Upper lobe of left lung (tissue), 6 donors: ENCODE results near the gene ZSWIM8. TPM values are rescaled to one million over a fixed set of nuclear protein-coding genes. Genes with fewer than 3 reads are reported as not detected.
"Not testable (repeated sequence)": the region's sequence is repeated elsewhere in the genome, so short reads cannot be mapped to it uniquely, and the experiment has no call there.

Experiments
- ATAC-seq, 2 donors: fragments of 200-7000 bp; cut with Tn5 transposase; one replicate each; pipeline ENCODE4 v1.9.1; 2022; ENCODE audit warnings: mild to moderate bottlenecking in 2 of 2, moderate library complexity in 2 of 2; ENCODE audit not compliant: low FRiP score in 2 of 2
- DNase-seq, 2 donors: peaks; one replicate each; pipeline ENCODE4 v3.0.0-alpha.2; 2019 to 2020
- H3K27ac ChIP-seq, 4 donors: fragments of 200-600 bp; sonication (generic); one replicate each; pipeline ENCODE4 v1.5.1; 2016 to 2019
- H3K27me3 ChIP-seq, 4 donors: fragments of 200-600 bp; sonication (generic); one replicate each; pipeline ENCODE4 v1.5.1; 2017 to 2019
- H3K36me3 ChIP-seq, 4 donors: fragments of 200-600 bp; sonication (generic); one replicate each; pipeline ENCODE4 v1.5.1; 2016 to 2019
- H3K4me1 ChIP-seq, 4 donors: fragments of 200-600 bp; sonication (generic); one replicate each; pipeline ENCODE4 v1.5.1; 2018 to 2019
- H3K4me3 ChIP-seq, 4 donors: fragments of 200-600 bp; sonication (generic); one replicate each; pipeline ENCODE4 v1.5.1; 2017 to 2019; ENCODE audit warnings: mild to moderate bottlenecking in 2 of 4, moderate library complexity in 1 of 4
- H3K9me3 ChIP-seq, 4 donors: fragments of 200-600 bp; sonication (generic); one replicate each; pipeline ENCODE4 v1.5.1; 2018 to 2019
- CTCF ChIP-seq, 6 experiments: fragments of 450-650 bp in 4 of 6; fragments of 200-600 bp in 2 of 6; sonication (generic) in 2 of 6; IDR thresholded peaks; one replicate each; pipeline ENCODE4 v1.5.1; 2016 to 2019; ENCODE audit warnings: antibody characterized with exemption in 6 of 6
- EP300 ChIP-seq, 4 donors: sonication (generic); formaldehyde crosslinking; IDR thresholded peaks; one replicate each; pipeline ENCODE4 v1.5.1; 2017; ENCODE audit warnings: antibody characterized with exemption in 4 of 4, control low read depth in 2 of 4
- POLR2A ChIP-seq, 4 donors: fragments of 450-650 bp; IDR thresholded peaks; one replicate each; pipeline ENCODE4 v1.5.1; 2016 to 2017; ENCODE audit warnings: antibody characterized with exemption in 4 of 4, mild to moderate bottlenecking in 2 of 4
- POLR2AphosphoS5 ChIP-seq, 2 donors: sonication (generic); formaldehyde crosslinking; IDR thresholded peaks; one replicate each; pipeline ENCODE4 v1.5.1; 2017; ENCODE audit warnings: antibody characterized with exemption in 2 of 2
- WGBS, 2 donors: methylation state at CpG; one replicate each; pipeline ENCODE4 v1.1.5; 2017 to 2018; 5-methylcytosine and 5-hydroxymethylcytosine counted together
- total RNA-seq, 6 donors: library from RNA; depleted of rRNA in 4 of 6; stranded (reverse); fragments of >200 nt in 4 of 6; gene quantifications; one replicate each; pipeline versions ENCODE4 v1.1.0 to v1.2.1, GENCODE V29; 2016 to 2021
- donor health status: DM: no; HTN: no; CAD: no; lungs with moderate emphysema.
- donor health status: DM: no; HTN: yes; CAD: no; lungs with severe emphysema.

The ZSWIM8 gene
- 100 to 1,000 TPM in 4 of 6 donors, 10 to 100 TPM in 2; 54.9 to 202 (median 109) TPM for total RNA-seq

GRCh38 chr10:73785211-73785720, at the start of gene ZSWIM8:
Gene ZSWIM8 (plus strand): TSS chr10:73785606. CDS start chr10:73785879, 273 bp downstream.
- Histone ChIP-seq H3K27me3 (no peaks in the 10 kb centered on the region), H3K4me1 (peaks cover 46 to 58% (median 50%) of the 10 kb centered on the region in 4 donors), H3K9me3 (no peaks in the 10 kb centered on the region), H3K36me3 (peaks cover 12 to 18% (median 16%) of the 10 kb centered on the region in 4 donors), H3K27ac (peak within 1 kb of the TSS; percentile 90 to 96 (median 92)), H3K4me3 (peak within 1 kb of the TSS; percentile 70 to 99 (median 85))
- peak in 3 of 4 donors; percentile 70 to 86 (median 74) for TF ChIP-seq POLR2A (IDR thresholded peaks at IDR 0.05)
- TF ChIP-seq EP300 (IDR thresholded peaks at IDR 0.05): peak in 1 of 4 donors; percentile 34
- peak in 1 of 6 experiments; percentile 31 for TF ChIP-seq CTCF (IDR thresholded peaks at IDR 0.05)
- peak; percentile 77 to 93 for TF ChIP-seq POLR2AphosphoS5 (IDR thresholded peaks at IDR 0.05)
- DNase-seq (peak; percentile 93 to 96), ATAC-seq (peak; percentile 95)
- 0% methylated on average over 23 to 25 of the region's 36 CpGs for WGBS, 2 donors

- peaks cover 14 to 29% (median 20%) of the 10 kb centered on the region in 4 donors for H3K4me1 ChIP-seq
- WGBS, 2 donors: 94 to 99% methylated on average over 7 to 17 of the region's 18 CpGs
Measured at GRCh38 chr10:73740501-73741254, 44.7 kb upstream of the ZSWIM8 start.

GRCh38 chr10:73742454-73742734, 43.0 kb upstream of the ZSWIM8 start:
- 91 to 96% methylated on average over 5 of the region's 5 CpGs for whole genome bisulfite sequencing, 2 donors
- H3K4me3 ChIP-seq: no peak overlapping the region
- no peak overlapping the region for H3K27ac ChIP-seq
- no peaks in the 10 kb centered on the region for H3K9me3 ChIP-seq
- H3K27me3 ChIP-seq: no peaks in the 10 kb centered on the region
- no peak for ATAC-seq
- TF ChIP-seq POLR2A (IDR thresholded peaks at IDR 0.05) (no peak), CTCF (IDR thresholded peaks at IDR 0.05) (no peak)
- peaks cover 0 to 25% (median 8%) of the 10 kb centered on the region in 4 donors for H3K36me3 ChIP-seq
- DNase-seq: no peak
- peaks cover 21 to 38% (median 32%) of the 10 kb centered on the region in 4 donors for H3K4me1 ChIP-seq

More at GRCh38 chr10:73740501-73741254, 44.7 kb upstream of the ZSWIM8 start:
- not testable (repeated sequence) for H3K27me3 ChIP-seq, ATAC-seq, H3K9me3 ChIP-seq, H3K4me3 ChIP-seq, H3K27ac ChIP-seq
- peaks cover 0 to 24% (median 6%) of the 10 kb centered on the region in 4 donors for H3K36me3 ChIP-seq
- DNase-seq: peak in 1 of 2 donors; percentile 41

- no peak for ATAC-seq
- 35 to 42% methylated on average over 6 of the region's 6 CpGs for WGBS, 2 donors
- Histone ChIP-seq H3K27me3 (no peaks in the 10 kb centered on the region), H3K36me3 (peaks cover 8 to 30% (median 14%) of the 10 kb centered on the region in 4 donors), H3K27ac (peak overlapping the region; percentile 89 to 93 (median 92)), H3K9me3 (no peaks in the 10 kb centered on the region), H3K4me3 (peak overlapping the region; percentile 53 to 92 (median 74)), H3K4me1 (peaks cover 21 to 40% (median 35%) of the 10 kb centered on the region in 4 donors)
- DNase-seq: no peak
- TF ChIP-seq POLR2A (IDR thresholded peaks at IDR 0.05) (no peak), POLR2AphosphoS5 (IDR thresholded peaks at IDR 0.05) (no peak), CTCF (IDR thresholded peaks at IDR 0.05) (no peak), EP300 (IDR thresholded peaks at IDR 0.05) (no peak)
Measured at GRCh38 chr10:73743327-73743904, 42.0 kb upstream of the ZSWIM8 start.

GRCh38 chr10:73743905-73744663, 41.3 kb upstream of the ZSWIM8 start, which contains the start of gene SEC24C:
Gene SEC24C (plus strand): TSS chr10:73744372. CDS start chr10:73746833, 2,461 bp downstream.
- ATAC-seq: peak; percentile 96 to 98
- Histone ChIP-seq H3K36me3 (peaks cover 11 to 37% (median 20%) of the 10 kb centered on the region in 4 donors), H3K27ac (peak within 1 kb of the TSS; percentile 89 to 93 (median 92)), H3K4me3 (peak within 1 kb of the TSS; percentile 69 to 92 (median 76)), H3K4me1 (peaks cover 27 to 46% (median 39%) of the 10 kb centered on the region in 4 donors), H3K27me3 (no peaks in the 10 kb centered on the region), H3K9me3 (no peaks in the 10 kb centered on the region)
- 0% methylated on average over 26 to 36 of the region's 36 CpGs for WGBS, 2 donors
- peak in 4 of 6 experiments; percentile 6 to 23 (median 14) for TF ChIP-seq CTCF (IDR thresholded peaks at IDR 0.05)
- peak in 1 of 4 donors; percentile 16 for TF ChIP-seq EP300 (IDR thresholded peaks at IDR 0.05)
- TF ChIP-seq POLR2AphosphoS5 (IDR thresholded peaks at IDR 0.05): peak; percentile 88 to 90
- peak in 3 of 4 donors; percentile 34 to 70 (median 69) for TF ChIP-seq POLR2A (IDR thresholded peaks at IDR 0.05)
- peak; percentile 94 to 96 for DNase-seq
